H1 (cell line): ENCODE data around the gene U2SURP.

Experiments used
- EZH2 ChIP-seq: fragments of 200-600 bp; sonication (generic); IDR thresholded peaks from 2 replicates; pipeline ENCODE4 v1.7.1; 2012; ENCODE audit warnings: low read depth, mild to moderate bottlenecking, moderate library complexity, low read length, inconsistent platforms; ENCODE audit not compliant: severe bottlenecking
- TF ChIP-seq, protein P1 (sequence below): IDR thresholded peaks from 2 replicates; pipeline ENCODE4 v1.6.1; 2011; ENCODE audit warnings: low read length, improper control_type of control experiment
- TF ChIP-seq, protein P2 (sequence below), 3 experiments: IDR thresholded peaks; 1 replicate in 2 of 3; 2 replicates in 1 of 3; pipeline versions ENCODE4 v1.5.1 to v1.6.1; 2011; ENCODE audit warnings: low read length in 3 of 3, mild to moderate bottlenecking in 3 of 3, inconsistent platforms in 2 of 3, low read depth in 1 of 3, moderate library complexity in 1 of 3; ENCODE audit not compliant: insufficient read depth in 1 of 3; ENCODE audit errors: control extremely low read depth in 1 of 3

DNA sequence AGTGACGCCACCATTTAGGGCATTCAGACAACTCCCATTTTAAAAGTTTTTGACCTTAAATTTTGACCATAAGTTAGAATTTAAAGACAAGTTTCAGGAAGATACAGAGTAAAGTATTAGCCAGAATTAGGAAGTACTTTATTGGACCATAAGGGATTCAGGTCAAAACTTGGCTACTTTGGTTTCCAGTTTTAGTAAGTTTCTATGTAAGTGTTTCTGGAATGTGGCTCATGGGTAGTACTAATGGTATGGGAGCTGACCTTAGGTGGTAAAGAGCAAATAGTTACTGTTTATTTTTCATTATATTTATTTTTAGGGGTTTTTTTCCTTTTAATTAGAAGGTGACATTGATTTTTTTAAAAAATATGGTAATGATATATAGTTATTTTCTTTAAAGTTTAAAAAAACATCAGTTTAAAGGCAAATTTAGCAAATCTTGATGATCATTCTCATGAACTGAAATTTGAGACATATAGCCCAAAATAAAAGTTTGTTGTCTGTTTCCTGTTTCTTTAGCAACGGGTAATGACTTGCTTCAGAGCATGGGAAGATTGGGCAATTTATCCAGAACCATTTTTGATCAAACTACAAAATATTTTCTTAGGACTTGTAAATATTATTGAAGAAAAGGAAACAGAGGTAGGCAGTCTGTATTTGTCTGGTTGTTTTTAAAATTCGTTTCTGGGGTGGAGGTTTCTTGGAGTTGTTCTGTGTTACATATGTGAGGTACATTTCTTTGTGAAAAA, 34.3 kb downstream of the U2SURP start:
- no peak for TF ChIP-seq EZH2
- TF ChIP-seq, protein P1, sequence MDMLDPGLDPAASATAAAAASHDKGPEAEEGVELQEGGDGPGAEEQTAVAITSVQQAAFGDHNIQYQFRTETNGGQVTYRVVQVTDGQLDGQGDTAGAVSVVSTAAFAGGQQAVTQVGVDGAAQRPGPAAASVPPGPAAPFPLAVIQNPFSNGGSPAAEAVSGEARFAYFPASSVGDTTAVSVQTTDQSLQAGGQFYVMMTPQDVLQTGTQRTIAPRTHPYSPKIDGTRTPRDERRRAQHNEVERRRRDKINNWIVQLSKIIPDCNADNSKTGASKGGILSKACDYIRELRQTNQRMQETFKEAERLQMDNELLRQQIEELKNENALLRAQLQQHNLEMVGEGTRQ: no peak
- TF ChIP-seq, protein P2, sequence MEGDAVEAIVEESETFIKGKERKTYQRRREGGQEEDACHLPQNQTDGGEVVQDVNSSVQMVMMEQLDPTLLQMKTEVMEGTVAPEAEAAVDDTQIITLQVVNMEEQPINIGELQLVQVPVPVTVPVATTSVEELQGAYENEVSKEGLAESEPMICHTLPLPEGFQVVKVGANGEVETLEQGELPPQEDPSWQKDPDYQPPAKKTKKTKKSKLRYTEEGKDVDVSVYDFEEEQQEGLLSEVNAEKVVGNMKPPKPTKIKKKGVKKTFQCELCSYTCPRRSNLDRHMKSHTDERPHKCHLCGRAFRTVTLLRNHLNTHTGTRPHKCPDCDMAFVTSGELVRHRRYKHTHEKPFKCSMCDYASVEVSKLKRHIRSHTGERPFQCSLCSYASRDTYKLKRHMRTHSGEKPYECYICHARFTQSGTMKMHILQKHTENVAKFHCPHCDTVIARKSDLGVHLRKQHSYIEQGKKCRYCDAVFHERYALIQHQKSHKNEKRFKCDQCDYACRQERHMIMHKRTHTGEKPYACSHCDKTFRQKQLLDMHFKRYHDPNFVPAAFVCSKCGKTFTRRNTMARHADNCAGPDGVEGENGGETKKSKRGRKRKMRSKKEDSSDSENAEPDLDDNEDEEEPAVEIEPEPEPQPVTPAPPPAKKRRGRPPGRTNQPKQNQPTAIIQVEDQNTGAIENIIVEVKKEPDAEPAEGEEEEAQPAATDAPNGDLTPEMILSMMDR (IDR thresholded peaks at IDR 0.05; ENCODE audit: control extremely low read depth in 1 of 3, insufficient read depth in 1 of 3, low read depth in 1 of 3, low read length in 3 of 3): no peak
